Neural progenitor cell (in vitro differentiated cells): ENCODE data around the gene FMN1.

Experiments used
- EZH2 ChIP-seq: fragments of 200-600 bp; sonication (generic); IDR thresholded peaks from 2 replicates; pipeline ENCODE4 v1.6.1; 2017; ENCODE audit warnings: antibody characterized with exemption, mild to moderate bottlenecking, moderate library complexity
- TF ChIP-seq, protein P1 (sequence below): fragments of 200-600 bp; sonication (generic); IDR thresholded peaks from 2 replicates; pipeline ENCODE4 v1.5.1; 2017; ENCODE audit warnings: antibody characterized with exemption, mild to moderate bottlenecking

- no peak for TF ChIP-seq EZH2
- TF ChIP-seq, protein P1, sequence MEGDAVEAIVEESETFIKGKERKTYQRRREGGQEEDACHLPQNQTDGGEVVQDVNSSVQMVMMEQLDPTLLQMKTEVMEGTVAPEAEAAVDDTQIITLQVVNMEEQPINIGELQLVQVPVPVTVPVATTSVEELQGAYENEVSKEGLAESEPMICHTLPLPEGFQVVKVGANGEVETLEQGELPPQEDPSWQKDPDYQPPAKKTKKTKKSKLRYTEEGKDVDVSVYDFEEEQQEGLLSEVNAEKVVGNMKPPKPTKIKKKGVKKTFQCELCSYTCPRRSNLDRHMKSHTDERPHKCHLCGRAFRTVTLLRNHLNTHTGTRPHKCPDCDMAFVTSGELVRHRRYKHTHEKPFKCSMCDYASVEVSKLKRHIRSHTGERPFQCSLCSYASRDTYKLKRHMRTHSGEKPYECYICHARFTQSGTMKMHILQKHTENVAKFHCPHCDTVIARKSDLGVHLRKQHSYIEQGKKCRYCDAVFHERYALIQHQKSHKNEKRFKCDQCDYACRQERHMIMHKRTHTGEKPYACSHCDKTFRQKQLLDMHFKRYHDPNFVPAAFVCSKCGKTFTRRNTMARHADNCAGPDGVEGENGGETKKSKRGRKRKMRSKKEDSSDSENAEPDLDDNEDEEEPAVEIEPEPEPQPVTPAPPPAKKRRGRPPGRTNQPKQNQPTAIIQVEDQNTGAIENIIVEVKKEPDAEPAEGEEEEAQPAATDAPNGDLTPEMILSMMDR = no peak
These were observed 44.6 kb downstream of the FMN1 start for GRCh38 chr15:33149919-33150318.
